HCT116 (cell line): ENCODE results near the gene BICRA.
"Not testable (repeated sequence)": the region's sequence is repeated elsewhere in the genome, so short reads cannot be mapped to it uniquely, and the experiment has no call there.

Experiments
- CEBPB ChIP-seq: IDR thresholded peaks from 2 replicates; pipeline ENCODE4 v1.6.1; 2012; ENCODE audit warnings: low read depth
- CTCF ChIP-seq, 3 experiments: fragments of 200-600 bp in 1 of 3; sonication (generic) in 1 of 3; IDR thresholded peaks in 2 of 3; conservative IDR thresholded peaks in 1 of 3; 2 replicates each; pipeline ENCODE4 v1.5.1; 2012 to 2017; ENCODE audit warnings: low read depth in 2 of 3, low read length in 2 of 3, antibody characterized with exemption in 1 of 3, borderline replicate concordance in 1 of 3, control low read depth in 1 of 3, mild to moderate bottlenecking in 1 of 3, mixed read lengths in 1 of 3, mixed run types in 1 of 3, moderate library complexity in 1 of 3; ENCODE audit not compliant: insufficient read depth in 1 of 3
- EGR1 ChIP-seq: IDR thresholded peaks from 2 replicates; pipeline ENCODE4 v1.6.1; 2012; ENCODE audit warnings: low read depth
- EZH2 ChIP-seq: fragments of 200-600 bp; sonication (generic); IDR thresholded peaks from 2 replicates; pipeline ENCODE4 v1.6.1; 2017; ENCODE audit warnings: antibody characterized with exemption, mixed run types
- EZH2phosphoT487 ChIP-seq: fragments of 200-600 bp; IDR thresholded peaks from 2 replicates; pipeline ENCODE4 v1.6.1; 2018; ENCODE audit warnings: antibody characterized with exemption, borderline replicate concordance
- JUND ChIP-seq: IDR thresholded peaks from 2 replicates; pipeline ENCODE4 v1.6.1; 2012
- POLR2A ChIP-seq: IDR thresholded peaks from 2 replicates; pipeline ENCODE4 v1.7.0; 2011; ENCODE audit warnings: borderline replicate concordance; ENCODE audit not compliant: insufficient read depth, insufficient read length; ENCODE audit errors: extremely low read depth
- POLR2AphosphoS5 ChIP-seq: IDR thresholded peaks from 2 replicates; pipeline ENCODE4 v1.6.1; 2011; ENCODE audit warnings: mild to moderate bottlenecking, low read depth, low read length, moderate library complexity
- RAD21 ChIP-seq: IDR thresholded peaks from 2 replicates; pipeline ENCODE4 v1.6.1; 2012; ENCODE audit warnings: low read depth, mild to moderate bottlenecking
- SIN3A ChIP-seq: IDR thresholded peaks from 2 replicates; pipeline ENCODE4 v1.6.1; 2012; ENCODE audit warnings: low read depth
- SRF ChIP-seq: IDR thresholded peaks from 2 replicates; pipeline ENCODE4 v1.6.1; 2012; ENCODE audit warnings: low read depth
- ZBTB33 ChIP-seq: IDR thresholded peaks from 2 replicates; pipeline ENCODE4 v1.6.1; 2011; ENCODE audit warnings: mild to moderate bottlenecking, low read length, moderate library complexity; ENCODE audit not compliant: insufficient replicate concordance; ENCODE audit errors: extremely low read depth

- TF ChIP-seq EGR1; SIN3A; CTCF (IDR thresholded peaks at IDR 0.05 in 2 of 3, conservative IDR thresholded peaks at IDR 0.05 in 1 of 3; ENCODE audit: borderline replicate concordance in 1 of 3, insufficient read depth in 1 of 3, low read depth in 2 of 3, low read length in 2 of 3); JUND; EZH2; EZH2phosphoT487; SRF; CEBPB; POLR2A; RAD21; POLR2AphosphoS5; ZBTB33: not testable (repeated sequence)
These were observed 26.3 kb downstream of the BICRA start for GRCh38 chr19:47635152-47635754.
